ENCODE data around the gene NOC2L.

- TF ChIP-seq POLR2AphosphoS5 (IDR thresholded peaks at IDR 0.05; ENCODE audit: low read depth, low read length) (no peak), PAX5 (IDR thresholded peaks at IDR 0.05; ENCODE audit: insufficient read depth, low read length, severe bottlenecking) (no peak), POLR2A (IDR thresholded peaks at IDR 0.05; ENCODE audit: low read depth, low read length) (no peak), POU2F2 (IDR thresholded peaks at IDR 0.05; ENCODE audit: low read depth, low read length) (no peak)
Observed at GRCh38 chr1:939511-940106, 19.4 kb downstream of the NOC2L start.
